ENCODE measurements around the gene LRP1B.

GRCh38 chr2:140747090-140747489 lies 1383.7 kb downstream of the LRP1B start:
- TF ChIP-seq CTCF (IDR thresholded peaks at IDR 0.05) (no peak), POLR2A (IDR thresholded peaks at IDR 0.05; ENCODE audit: low read depth) (no peak), POLR2AphosphoS5 (IDR thresholded peaks at IDR 0.05) (no peak)

Data from esophagus muscularis mucosa (tissue), 3 donors.